Erythroblast (primary cell): Measurements from ENCODE around the gene STEAP1B.
"Not testable (repeated sequence)": the region's sequence is repeated elsewhere in the genome, so short reads cannot be mapped to it uniquely, and the experiment has no call there.

Experiments
- GATA1 ChIP-seq: IDR thresholded peaks from 2 replicates; pipeline ENCODE4 v1.6.1; 2011; ENCODE audit warnings: low read depth, mild to moderate bottlenecking, control low read depth, low read length, moderate library complexity
- POLR2A ChIP-seq: IDR thresholded peaks from 2 replicates; pipeline ENCODE4 v1.6.1; 2011; ENCODE audit warnings: mild to moderate bottlenecking, low read length

- TF ChIP-seq POLR2A, GATA1: not testable (repeated sequence)
Measured at GRCh38 chr7:22450013-22450412, 50.0 kb downstream of the STEAP1B start.
